ENCODE measurements around the gene OCIAD1. TPM values are rescaled to one million over a fixed set of nuclear protein-coding genes. Genes with fewer than 3 reads are reported as not detected.
"Not testable (repeated sequence)": the region's sequence is repeated elsewhere in the genome, so short reads cannot be mapped to it uniquely, and the experiment has no call there.

Gene OCIAD1
- total RNA-seq, 4 donors from 2014 or later: 104 to 264 (median 115) TPM

- intact Hi-C loops (cut with DNase I; ENCODE audit: low total_unique reads): no loop called here
- 91 to 92% methylated on average over 4 to 6 of the region's 6 CpGs for WGBS, 2 donors (ENCODE audit: low coverage in 1 of 2)
- Histone ChIP-seq H3K9me3 (no peaks in the 10 kb centered on the region), H3K4me3 (no peak overlapping the region), H3K27me3 (no peaks in the 10 kb centered on the region), H3K27ac (no peak overlapping the region), H3K36me3 (no peaks in the 10 kb centered on the region), H3K4me1 (peaks cover 0 to 7% (median 2%) of the 10 kb centered on the region in 4 donors)
- TF ChIP-seq POLR2A (IDR thresholded peaks at IDR 0.05) (no peak), CTCF (IDR thresholded peaks at IDR 0.05) (no peak), EP300 (IDR thresholded peaks at IDR 0.05; ENCODE audit: low read depth) (no peak)
- no peak for DNase-seq
- in situ Hi-C loops (cut with MboI; ENCODE audit: low pct_ligation_motif_present in 1 of 4, low pct_unique_long_range_greater_than_20kb in 1 of 4, low sequenced_read_pairs in 3 of 4): no loop called here
Measured at GRCh38 chr4:48816971-48817370, 13.9 kb upstream of the OCIAD1 start.

GRCh38 chr4:48821431-48821830 is 9.5 kb upstream of the OCIAD1 start:
- H3K27ac ChIP-seq; DNase-seq; H3K4me3 ChIP-seq; H3K4me1 ChIP-seq; H3K9me3 ChIP-seq; intact Hi-C loops (cut with DNase I; ENCODE audit: low total_unique reads); H3K27me3 ChIP-seq; in situ Hi-C loops (cut with MboI; ENCODE audit: low pct_ligation_motif_present in 1 of 4, low pct_unique_long_range_greater_than_20kb in 1 of 4, low sequenced_read_pairs in 3 of 4); H3K36me3 ChIP-seq: not testable (repeated sequence)
- 48 to 56% methylated on average over 2 of the region's 2 CpGs for WGBS, 2 donors (ENCODE audit: low coverage in 1 of 2)

- intact Hi-C loops (cut with DNase I; ENCODE audit: low total_unique reads): no loop called here
- H3K27me3 ChIP-seq: no peaks in the 10 kb centered on the region
- no peak overlapping the region for H3K27ac ChIP-seq
- no peak for TF ChIP-seq CTCF (IDR thresholded peaks at IDR 0.05)
- TF ChIP-seq EP300 (IDR thresholded peaks at IDR 0.05; ENCODE audit: low read depth): no peak
- TF ChIP-seq POLR2AphosphoS5 (IDR thresholded peaks at IDR 0.05): no peak
- TF ChIP-seq POLR2A (IDR thresholded peaks at IDR 0.05): no peak
- H3K4me3 ChIP-seq: no peak overlapping the region
- no peak for DNase-seq
- 91% methylated on average over 5 of the region's 5 CpGs; no CpG with 5 or more reads in 1 of the 2 donors for WGBS, 2 donors (ENCODE audit: low coverage in 1 of 2)
- H3K9me3 ChIP-seq: no peaks in the 10 kb centered on the region
- in situ Hi-C loops (cut with MboI; ENCODE audit: low pct_ligation_motif_present in 1 of 4, low pct_unique_long_range_greater_than_20kb in 1 of 4, low sequenced_read_pairs in 3 of 4): no loop called here
- peaks cover 9 to 12% (median 10%) of the 10 kb centered on the region in 4 donors for H3K4me1 ChIP-seq
- H3K36me3 ChIP-seq: no peaks in the 10 kb centered on the region
Measured at GRCh38 chr4:48827622-48828021, 3.3 kb upstream of the OCIAD1 start.

GRCh38 chr4:48831532-48832030 is 693 bp downstream of the OCIAD1 start:
- TF ChIP-seq CTCF (IDR thresholded peaks at IDR 0.05): no peak
- no peak for TF ChIP-seq POLR2AphosphoS5 (IDR thresholded peaks at IDR 0.05)
- no peak for TF ChIP-seq POLR2A (IDR thresholded peaks at IDR 0.05)
- no peak for TF ChIP-seq EP300 (IDR thresholded peaks at IDR 0.05; ENCODE audit: low read depth)
- H3K36me3 ChIP-seq: peaks cover 0 to 29% (median 13%) of the 10 kb centered on the region in 4 donors
- H3K27ac ChIP-seq: peak overlapping the region; percentile 90 to 96 (median 93)
- H3K9me3 ChIP-seq: no peaks in the 10 kb centered on the region
- H3K4me3 ChIP-seq: peak overlapping the region; percentile 64 to 87 (median 75)
- WGBS, 2 donors (ENCODE audit: low coverage in 1 of 2): 0 to 1% methylated on average over 6 to 10 of the region's 10 CpGs
- DNase-seq: no peak
- no peaks in the 10 kb centered on the region for H3K27me3 ChIP-seq
- intact Hi-C loops (cut with DNase I; ENCODE audit: low total_unique reads): loop anchor here (2.0 kb wide), 1 partner anchor 53 kb away; no protein-coding TSS in a partner anchor
- peaks cover 9 to 17% (median 15%) of the 10 kb centered on the region in 4 donors for H3K4me1 ChIP-seq
- in situ Hi-C loops (cut with MboI; ENCODE audit: low pct_ligation_motif_present in 1 of 4, low pct_unique_long_range_greater_than_20kb in 1 of 4, low sequenced_read_pairs in 3 of 4): loop anchor here in 1 of 4 donors (10.0 kb wide), 1 partner anchor 47 kb away; the partner anchor contains the start of gene FRYL

GRCh38 chr4:48832571-48832970 is 1.7 kb downstream of the OCIAD1 start:
- Histone ChIP-seq H3K27ac (no peak overlapping the region), H3K4me3 (no peak overlapping the region), H3K4me1 (peaks cover 9 to 17% (median 15%) of the 10 kb centered on the region in 4 donors), H3K27me3 (no peaks in the 10 kb centered on the region), H3K9me3 (no peaks in the 10 kb centered on the region), H3K36me3 (peaks cover 0 to 36% (median 18%) of the 10 kb centered on the region in 4 donors)
- in situ Hi-C loops (cut with MboI; ENCODE audit: low pct_ligation_motif_present in 1 of 4, low pct_unique_long_range_greater_than_20kb in 1 of 4, low sequenced_read_pairs in 3 of 4) (loop anchor here in 1 of 4 donors (10.0 kb wide), 1 partner anchor 48 kb away; the partner anchor contains the start of gene FRYL), intact Hi-C loops (cut with DNase I; ENCODE audit: low total_unique reads) (no loop called here)
- DNase-seq: no peak
- 86 to 100% methylated on average over 2 to 5 of the region's 5 CpGs for WGBS, 2 donors (ENCODE audit: low coverage in 1 of 2)
- TF ChIP-seq POLR2A (IDR thresholded peaks at IDR 0.05) (no peak), EP300 (IDR thresholded peaks at IDR 0.05; ENCODE audit: low read depth) (no peak), CTCF (IDR thresholded peaks at IDR 0.05) (no peak), POLR2AphosphoS5 (IDR thresholded peaks at IDR 0.05) (no peak)
